A549 (cell line): ENCODE data around the gene RASSF3.

Source experiments
- CBX8 ChIP-seq: fragments of 200-600 bp; sonication (generic); IDR thresholded peaks from 2 replicates; pipeline ENCODE4 v1.6.1; 2016
- CTCF ChIP-seq: fragments of >200 bp; sonication (Bioruptor Twin); formaldehyde crosslinking; IDR thresholded peaks from 3 replicates; pipeline ENCODE4 v1.5.1; 2016
- E2F6 ChIP-seq: IDR thresholded peaks from 2 replicates; pipeline ENCODE4 v1.6.1; 2012; ENCODE audit warnings: low read depth, borderline replicate concordance
- EP300 ChIP-seq, 2 experiments: fragments of >200 bp; sonication (Bioruptor Twin); formaldehyde crosslinking; IDR thresholded peaks; 2 replicates in 1 of 2; 3 replicates in 1 of 2; pipeline ENCODE4 v1.6.1; 2016 to 2017
- HMGXB4 ChIP-seq: fragments of 250-450 bp; sonication (Bioruptor Pico); IDR thresholded peaks from 2 replicates; pipeline ENCODE4 v1.5.0; 2021; ENCODE audit warnings: mild to moderate bottlenecking, moderate library complexity, borderline replicate concordance
- HOXA7 ChIP-seq: fragments of 250-450 bp; sonication (Bioruptor Pico); IDR thresholded peaks from 2 replicates; pipeline ENCODE4 v1.5.0; 2020; ENCODE audit warnings: mild to moderate bottlenecking, moderate library complexity
- MAFK ChIP-seq: fragments of 450-650 bp; IDR thresholded peaks from 2 replicates; pipeline ENCODE4 v1.6.1; 2014; ENCODE audit not compliant: partially characterized antibody
- MYC ChIP-seq: IDR thresholded peaks from 2 replicates; pipeline ENCODE4 v1.6.1; 2012; ENCODE audit warnings: mild to moderate bottlenecking, inconsistent platforms, low read length, improper control_type of control experiment, borderline replicate concordance
- NR3C1 ChIP-seq: fragments of >200 bp; sonication (Bioruptor Twin); formaldehyde crosslinking; IDR thresholded peaks from 3 replicates; pipeline ENCODE4 v1.6.1; 2017
- POLR2A ChIP-seq: IDR thresholded peaks from 2 replicates; pipeline ENCODE4 v1.6.1; 2012; ENCODE audit warnings: mild to moderate bottlenecking, low read length
- RNF2 ChIP-seq: fragments of 200-600 bp; sonication (generic); IDR thresholded peaks from 2 replicates; pipeline ENCODE4 v1.6.1; 2016; ENCODE audit warnings: low read depth, mild to moderate bottlenecking, antibody characterized with exemption, moderate library complexity, borderline replicate concordance
- SMC3 ChIP-seq: fragments of >200 bp; sonication (Bioruptor Twin); formaldehyde crosslinking; IDR thresholded peaks from 3 replicates; pipeline ENCODE4 v1.6.1; 2018; ENCODE audit warnings: inconsistent platforms
- TP53 ChIP-seq: fragments of 250-450 bp; sonication (Bioruptor Pico); IDR thresholded peaks from 2 replicates; pipeline ENCODE4 v1.5.0; 2021; ENCODE audit warnings: mild to moderate bottlenecking, moderate library complexity
- ZFP36 ChIP-seq: fragments of 450-650 bp; IDR thresholded peaks from 2 replicates; pipeline ENCODE4 v1.6.1; 2014; ENCODE audit warnings: borderline replicate concordance; ENCODE audit not compliant: partially characterized antibody

GRCh38 chr12:64740646-64741045 is 130.4 kb downstream of the RASSF3 start:
- TF ChIP-seq TP53 (CRISPR knock-in tag), result no peak
- no peak for TF ChIP-seq CTCF
- no peak for TF ChIP-seq EP300 (IDR thresholded peaks at IDR 0.05)
- no peak for TF ChIP-seq HOXA7 (CRISPR knock-in tag)
- TF ChIP-seq NR3C1, result no peak
- no peak for TF ChIP-seq POLR2A
- TF ChIP-seq ZFP36, result no peak
- no peak for TF ChIP-seq E2F6
- no peak for TF ChIP-seq SMC3
- no peak for TF ChIP-seq MAFK
- TF ChIP-seq CBX8, result no peak
- TF ChIP-seq RNF2, result no peak
- no peak for TF ChIP-seq MYC
- TF ChIP-seq HMGXB4 (CRISPR knock-in tag), result no peak
